Measurements from ENCODE around the gene SLC22A3.

DNA sequence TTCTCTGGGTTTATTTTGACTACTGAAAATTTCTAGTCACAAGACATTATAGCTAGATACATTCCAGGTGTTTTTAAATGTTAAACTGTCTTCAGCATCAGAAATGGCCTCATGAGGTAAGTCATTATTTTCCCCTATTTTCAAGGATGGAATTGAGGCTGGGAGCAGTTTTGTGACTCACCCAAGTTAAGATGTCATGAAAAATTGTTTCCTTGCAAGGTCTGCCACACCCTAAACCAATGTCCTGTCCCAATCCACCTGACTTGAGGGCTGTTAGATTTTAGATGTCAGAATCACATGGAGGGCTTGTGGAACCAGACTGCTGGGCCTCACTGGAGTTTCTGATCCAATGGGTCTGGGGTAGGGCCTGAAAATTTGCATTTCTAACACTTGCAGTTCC lies 16.9 kb downstream of the SLC22A3 start:
- TF ChIP-seq POLR2A (IDR thresholded peaks at IDR 0.05) = no peak
- TF ChIP-seq, protein P1, sequence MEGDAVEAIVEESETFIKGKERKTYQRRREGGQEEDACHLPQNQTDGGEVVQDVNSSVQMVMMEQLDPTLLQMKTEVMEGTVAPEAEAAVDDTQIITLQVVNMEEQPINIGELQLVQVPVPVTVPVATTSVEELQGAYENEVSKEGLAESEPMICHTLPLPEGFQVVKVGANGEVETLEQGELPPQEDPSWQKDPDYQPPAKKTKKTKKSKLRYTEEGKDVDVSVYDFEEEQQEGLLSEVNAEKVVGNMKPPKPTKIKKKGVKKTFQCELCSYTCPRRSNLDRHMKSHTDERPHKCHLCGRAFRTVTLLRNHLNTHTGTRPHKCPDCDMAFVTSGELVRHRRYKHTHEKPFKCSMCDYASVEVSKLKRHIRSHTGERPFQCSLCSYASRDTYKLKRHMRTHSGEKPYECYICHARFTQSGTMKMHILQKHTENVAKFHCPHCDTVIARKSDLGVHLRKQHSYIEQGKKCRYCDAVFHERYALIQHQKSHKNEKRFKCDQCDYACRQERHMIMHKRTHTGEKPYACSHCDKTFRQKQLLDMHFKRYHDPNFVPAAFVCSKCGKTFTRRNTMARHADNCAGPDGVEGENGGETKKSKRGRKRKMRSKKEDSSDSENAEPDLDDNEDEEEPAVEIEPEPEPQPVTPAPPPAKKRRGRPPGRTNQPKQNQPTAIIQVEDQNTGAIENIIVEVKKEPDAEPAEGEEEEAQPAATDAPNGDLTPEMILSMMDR (IDR thresholded peaks at IDR 0.05) = no peak
